GM12892 (cell line): ENCODE measurements around the gene PCGF3. TPM values are rescaled to one million over a fixed set of nuclear protein-coding genes. Genes with fewer than 3 reads are reported as not detected.

Experiments
- DNase-seq: peaks from one replicate; pipeline ENCODE4 v3.0.0; 2011; ENCODE audit not compliant: insufficient read length
- FAIRE-seq: peaks from 2 replicates; lab custom pipeline; 2011; peaks lifted over from hg19 to GRCh38; lab: Jason Lieb, UNC
- POLR2A ChIP-seq: IDR thresholded peaks from 2 replicates; pipeline ENCODE4 v1.6.1; 2011; ENCODE audit warnings: low read depth, low read length, control low read depth
- POLR2AphosphoS5 ChIP-seq: IDR thresholded peaks from 2 replicates; pipeline ENCODE4 v1.6.1; 2011; ENCODE audit warnings: low read depth, low read length, control low read depth
- TAF1 ChIP-seq: IDR thresholded peaks from 2 replicates; pipeline ENCODE4 v1.6.1; 2011; ENCODE audit warnings: low read depth, mild to moderate bottlenecking, control low read depth, low read length, borderline replicate concordance
- polyA plus RNA-seq: library from polyadenylated mRNA; unstranded; fragments of >200 nt; gene quantifications from one replicate; pipeline ENCODE4 v1.2.1, GENCODE V29; 2012; ENCODE audit warnings: missing spikeins, inconsistent platforms; ENCODE audit not compliant: missing spikeins

The PCGF3 gene, protein sequence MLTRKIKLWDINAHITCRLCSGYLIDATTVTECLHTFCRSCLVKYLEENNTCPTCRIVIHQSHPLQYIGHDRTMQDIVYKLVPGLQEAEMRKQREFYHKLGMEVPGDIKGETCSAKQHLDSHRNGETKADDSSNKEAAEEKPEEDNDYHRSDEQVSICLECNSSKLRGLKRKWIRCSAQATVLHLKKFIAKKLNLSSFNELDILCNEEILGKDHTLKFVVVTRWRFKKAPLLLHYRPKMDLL
- 23.3 TPM for polyA plus RNA-seq

DNA sequence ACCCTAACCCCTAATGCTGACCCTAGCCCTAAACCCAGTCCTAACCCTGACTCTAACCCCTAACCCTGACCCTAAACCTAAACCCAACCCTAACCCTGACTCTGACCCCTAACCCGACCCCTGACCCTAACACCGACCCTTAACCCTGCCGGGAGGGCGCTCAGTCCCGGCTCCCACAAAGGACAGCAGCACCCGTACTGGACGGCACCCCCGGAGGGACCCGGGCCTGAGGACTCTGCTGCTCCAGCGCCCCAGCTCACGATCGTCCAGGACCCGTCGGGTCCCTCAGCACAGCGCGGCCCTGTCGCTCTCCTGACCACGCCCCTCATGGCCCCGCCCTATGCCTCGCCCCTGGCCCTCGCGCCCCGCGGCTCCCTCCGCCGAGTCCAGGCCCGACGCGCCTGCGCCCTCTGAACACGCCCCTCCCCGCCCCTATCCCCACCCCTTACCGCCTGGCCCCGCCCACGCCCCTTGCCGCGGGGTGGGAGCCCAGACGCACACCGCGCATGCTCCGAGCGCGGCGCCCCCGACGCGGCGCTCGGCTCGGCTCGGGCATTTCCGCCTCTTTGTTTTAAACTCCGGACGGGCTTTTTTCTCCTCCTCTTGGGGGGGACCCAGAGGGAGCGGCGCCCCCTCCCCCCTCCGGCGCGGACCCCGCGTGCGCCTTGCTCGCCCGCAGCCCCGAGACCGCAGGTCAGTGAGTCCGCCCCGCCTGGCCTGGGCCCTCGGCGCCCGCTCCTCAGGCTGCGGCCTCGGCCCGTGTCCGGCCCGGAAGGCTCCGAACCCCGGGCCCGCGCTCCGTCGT is at the start of gene PCGF3:
PCGF3 (plus strand) TSS at position 555 of the 805 bp plus-strand sequence. CDS start 27,849 bp downstream, outside the sequence.
- FAIRE-seq = peak; percentile 94
- no peak for TF ChIP-seq POLR2AphosphoS5
- no peak for TF ChIP-seq TAF1
- no peak; the same call in 1 of the 2 replicates for TF ChIP-seq POLR2A
- DNase-seq = peak; percentile 100

DNA sequence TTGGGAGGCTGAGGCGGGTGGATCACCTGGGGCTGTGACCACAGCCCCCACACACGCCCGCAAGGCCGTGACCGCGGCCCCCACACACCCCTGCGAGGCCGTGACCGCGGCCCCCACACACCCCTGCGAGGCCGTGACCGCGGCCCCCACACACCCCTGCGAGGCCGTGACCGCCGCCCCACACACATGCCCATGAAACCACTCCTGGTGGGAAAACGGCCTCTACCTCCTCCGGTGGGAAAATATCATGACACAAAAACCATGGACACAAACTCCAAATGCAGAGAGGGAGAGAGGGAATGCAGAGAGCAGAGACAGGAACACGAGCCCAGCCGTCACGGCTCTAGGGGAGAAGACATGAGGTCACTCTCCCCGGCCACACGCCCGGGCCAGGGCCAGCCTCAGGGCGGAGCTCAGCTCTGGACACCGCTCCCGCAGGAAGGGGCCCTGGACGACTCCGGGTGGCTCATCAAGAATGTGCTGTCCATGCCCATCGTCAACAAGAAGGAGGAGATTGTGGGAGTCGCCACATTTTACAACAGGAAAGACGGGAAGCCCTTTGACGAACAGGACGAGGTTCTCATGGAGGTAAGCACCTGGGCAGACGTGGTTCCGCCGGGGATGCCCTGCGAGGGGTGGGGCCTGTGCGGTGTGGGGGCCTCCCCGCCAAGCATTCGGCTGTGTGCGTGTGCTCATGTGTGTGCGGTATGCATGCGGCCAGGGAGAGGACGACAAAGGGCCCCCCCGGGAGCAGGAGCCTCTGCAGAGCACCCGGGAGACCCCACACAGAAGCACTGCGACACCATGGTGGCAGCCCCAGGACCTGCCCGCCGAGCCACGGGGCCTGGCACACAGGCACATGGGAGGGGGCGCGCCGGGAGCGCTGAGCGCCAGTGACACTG is 48.9 kb upstream of the PCGF3 start:
- TF ChIP-seq POLR2AphosphoS5 (no peak), TAF1 (no peak), POLR2A (no peak)
- FAIRE-seq (no peak), DNase-seq (no peak)

DNA sequence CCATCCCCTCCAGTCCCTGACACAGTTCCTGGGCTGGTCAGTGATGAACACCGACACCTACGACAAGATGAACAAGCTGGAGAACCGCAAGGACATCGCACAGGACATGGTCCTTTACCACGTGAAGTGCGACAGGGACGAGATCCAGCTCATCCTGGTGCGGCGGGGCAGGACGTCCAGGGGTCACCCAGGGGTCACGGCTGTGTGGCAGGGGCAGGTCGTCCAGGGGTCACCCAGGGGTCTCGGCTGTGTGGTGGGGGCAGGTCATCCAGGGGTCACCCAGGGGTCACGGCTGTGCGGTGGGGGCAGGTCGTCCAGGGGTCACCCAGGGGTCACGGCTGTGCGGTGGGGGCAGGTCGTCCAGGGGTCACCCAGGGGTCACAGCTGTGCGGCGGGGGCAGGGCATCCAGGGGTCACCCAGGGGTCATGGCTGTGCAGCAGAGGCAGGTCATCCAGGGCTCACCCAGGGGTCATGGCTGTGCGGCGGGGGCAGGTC is 48.2 kb upstream of the PCGF3 start:
- no peak for FAIRE-seq
- TF ChIP-seq POLR2AphosphoS5 (no peak), TAF1 (no peak), POLR2A (no peak)
- no peak for DNase-seq

DNA sequence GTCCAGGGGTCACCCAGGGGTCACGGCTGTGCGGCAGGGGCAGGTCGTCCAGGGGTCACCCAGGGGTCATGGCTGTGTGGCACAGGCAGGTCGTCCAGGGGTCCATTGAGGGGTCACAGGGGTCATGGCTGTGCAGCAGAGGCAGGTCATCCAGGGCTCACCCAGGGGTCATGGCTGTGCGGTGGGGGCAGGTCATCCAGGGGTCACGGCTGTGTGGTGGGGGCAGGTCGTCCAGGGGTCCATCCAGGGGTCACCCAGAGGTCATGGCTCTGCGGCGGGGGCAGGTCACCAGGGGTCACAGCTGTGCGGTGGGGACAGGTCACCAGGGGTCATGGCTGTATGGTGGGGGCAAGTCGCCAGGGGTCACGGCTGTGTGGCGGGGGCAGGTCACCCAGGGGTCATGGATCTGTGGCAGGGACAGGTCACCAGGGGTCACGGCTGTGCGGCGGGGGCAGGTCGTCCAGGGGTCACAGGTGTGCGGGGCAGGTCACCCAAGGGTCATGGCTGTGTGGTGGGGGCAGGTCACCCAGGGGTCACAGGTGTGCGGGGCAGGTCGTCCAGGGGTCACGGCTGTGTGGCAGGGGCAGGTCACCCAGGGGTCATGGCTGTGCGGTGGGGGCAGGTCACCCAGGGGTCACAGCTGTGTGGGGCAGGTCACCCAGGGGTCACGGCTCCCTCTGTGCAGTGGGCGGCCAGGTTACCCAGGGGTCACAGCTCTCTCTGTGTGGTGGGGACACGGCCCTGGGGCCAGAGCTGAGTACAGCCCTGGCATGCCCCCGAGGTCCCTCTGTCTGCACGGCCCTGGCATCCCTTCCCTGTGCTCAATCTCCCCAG is 47.6 kb upstream of the PCGF3 start:
- DNase-seq = no peak
- TF ChIP-seq POLR2A (no peak), TAF1 (no peak), POLR2AphosphoS5 (no peak)
- FAIRE-seq = no peak

DNA sequence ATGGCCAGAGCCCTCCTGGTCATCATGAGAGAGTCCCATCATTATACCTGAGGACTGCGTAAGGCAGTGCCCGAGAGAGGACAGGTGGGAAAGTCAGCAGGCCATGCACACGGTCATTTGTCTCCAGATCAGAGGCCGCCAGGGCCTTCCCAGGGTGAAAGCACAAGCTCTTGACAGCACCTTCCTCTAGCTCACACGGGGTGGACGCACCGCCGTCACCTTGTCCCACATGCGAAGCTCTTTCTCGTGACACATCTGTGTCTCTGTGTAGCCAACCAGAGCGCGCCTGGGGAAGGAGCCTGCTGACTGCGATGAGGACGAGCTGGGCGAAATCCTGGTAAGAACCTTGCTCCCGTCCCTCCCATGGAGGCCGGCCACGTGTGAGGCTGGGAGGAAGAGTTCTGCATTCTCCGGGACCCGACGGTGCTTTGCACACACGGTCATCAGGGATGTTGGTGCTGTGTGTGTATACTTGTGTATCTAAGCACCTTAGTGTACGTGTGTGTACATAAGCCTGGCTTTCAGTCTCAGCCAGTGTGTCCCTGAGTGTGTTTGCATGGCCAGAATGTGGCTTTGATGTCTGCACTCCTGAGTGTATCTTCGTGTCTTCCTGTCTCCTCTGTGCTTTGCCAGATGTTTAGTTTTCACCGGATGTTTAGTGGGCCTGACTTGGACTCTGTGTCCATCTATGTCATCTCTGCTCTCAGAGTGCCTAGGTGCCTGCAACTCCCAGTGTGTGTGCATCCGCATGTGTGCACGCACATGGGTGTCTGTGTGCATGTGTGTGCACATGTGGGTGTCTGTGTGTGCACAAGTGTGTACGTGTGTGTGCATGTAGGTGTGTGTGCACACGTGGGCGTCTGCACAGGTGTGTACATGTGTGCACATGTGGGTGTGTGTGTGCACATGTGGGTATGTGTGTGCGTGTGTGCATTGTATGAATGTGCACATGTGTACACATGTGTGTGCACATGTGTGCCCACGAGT is 46.7 kb upstream of the PCGF3 start:
- FAIRE-seq (no peak), DNase-seq (no peak)
- TF ChIP-seq TAF1 (no peak), POLR2A (no peak), POLR2AphosphoS5 (no peak)

DNA sequence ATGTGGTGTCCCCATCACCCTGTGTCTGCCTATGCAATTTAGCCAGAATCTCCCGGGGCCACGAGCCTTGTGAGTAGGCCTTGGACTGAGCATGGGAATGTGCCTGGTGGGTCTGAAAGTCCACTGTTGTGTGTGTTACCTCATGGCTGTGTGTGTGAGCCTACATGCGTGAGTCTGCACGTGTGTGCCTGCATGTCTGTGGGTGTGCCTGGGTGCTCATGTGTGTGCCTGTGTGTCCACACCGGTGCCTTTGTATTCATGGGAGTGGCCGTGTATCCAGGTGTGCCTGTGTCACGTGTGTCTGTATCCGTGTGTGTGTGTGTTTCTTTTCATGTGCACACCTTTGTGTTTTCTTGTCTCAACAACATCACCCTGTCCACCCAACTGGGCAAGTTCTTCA is 45.8 kb upstream of the PCGF3 start:
- no peak for TF ChIP-seq POLR2A
- no peak for TF ChIP-seq TAF1
- no peak for TF ChIP-seq POLR2AphosphoS5
- DNase-seq = no peak
- FAIRE-seq = no peak

DNA sequence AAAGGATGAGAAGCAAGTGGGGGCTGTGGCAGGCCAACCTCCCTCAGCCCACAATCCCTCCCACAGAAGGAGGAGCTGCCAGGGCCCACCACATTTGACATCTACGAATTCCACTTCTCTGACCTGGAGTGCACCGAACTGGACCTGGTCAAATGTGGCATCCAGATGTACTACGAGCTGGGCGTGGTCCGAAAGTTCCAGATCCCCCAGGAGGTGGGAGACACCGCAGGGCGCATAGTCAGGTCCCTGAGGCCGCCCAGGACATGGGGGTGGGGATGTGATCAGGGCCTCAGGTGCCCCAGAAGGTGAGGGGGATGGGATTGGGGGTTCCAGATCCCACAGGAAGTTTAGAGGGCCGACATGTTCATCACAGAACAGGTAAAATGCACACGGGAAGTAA is 45.2 kb upstream of the PCGF3 start:
- no peak for TF ChIP-seq POLR2AphosphoS5
- TF ChIP-seq POLR2A = no peak
- TF ChIP-seq TAF1 = no peak
- FAIRE-seq (no peak), DNase-seq (no peak)

DNA sequence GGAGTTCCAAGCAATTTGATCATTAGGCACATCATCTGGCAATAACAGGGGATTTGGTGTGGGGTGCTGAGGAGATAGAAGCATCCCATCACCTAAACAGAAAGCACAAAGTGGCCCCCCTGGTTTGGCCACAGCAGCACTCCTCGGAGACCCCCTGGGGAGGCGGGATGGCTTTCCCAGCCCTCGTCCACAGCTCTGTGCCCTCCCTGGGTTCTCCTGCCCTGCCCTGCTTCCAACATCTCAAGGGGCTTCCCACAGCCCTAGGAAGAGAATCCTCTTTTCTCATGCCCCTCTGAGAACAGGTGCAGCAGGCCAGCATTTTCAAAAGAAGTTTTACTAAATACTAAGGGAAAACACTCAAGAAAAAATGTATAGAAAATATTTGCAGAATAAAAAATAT is 44.4 kb upstream of the PCGF3 start:
- FAIRE-seq = no peak
- DNase-seq = no peak
- TF ChIP-seq POLR2A = no peak

DNA sequence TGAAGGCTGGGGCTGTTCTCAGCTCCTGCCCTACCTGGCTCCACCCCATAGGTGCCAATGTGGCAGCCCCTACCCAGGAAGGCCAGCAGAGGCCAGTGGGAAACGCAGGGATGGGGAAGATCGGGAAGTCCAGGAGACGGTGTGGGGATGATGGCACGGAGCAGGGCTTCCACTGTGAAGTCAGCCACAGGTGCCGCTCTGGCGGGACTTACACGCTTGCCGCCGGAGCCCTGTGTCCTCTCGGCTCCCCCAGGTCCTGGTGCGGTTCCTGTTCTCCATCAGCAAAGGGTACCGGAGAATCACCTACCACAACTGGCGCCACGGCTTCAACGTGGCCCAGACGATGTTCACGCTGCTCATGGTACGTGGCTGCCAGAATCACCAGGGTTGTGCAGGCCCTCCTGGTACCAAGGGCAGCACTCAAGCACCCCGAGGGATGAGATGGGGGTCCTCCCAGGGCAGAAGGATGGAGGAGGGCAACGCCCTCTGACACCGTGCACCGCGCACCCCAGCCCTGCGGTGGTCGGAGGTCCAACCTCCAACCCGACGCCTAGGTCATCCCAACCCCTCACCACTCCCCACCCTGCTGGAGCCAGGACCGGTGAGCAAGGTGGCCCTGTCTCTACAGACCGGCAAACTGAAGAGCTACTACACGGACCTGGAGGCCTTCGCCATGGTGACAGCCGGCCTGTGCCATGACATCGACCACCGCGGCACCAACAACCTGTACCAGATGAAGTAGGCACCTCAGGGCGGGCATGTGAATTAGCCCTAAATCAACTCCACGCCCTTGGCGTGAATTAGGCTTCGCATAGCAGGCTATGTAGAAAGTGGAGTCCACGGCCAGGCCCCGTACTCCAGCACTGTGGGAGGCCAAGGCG is 43.5 kb upstream of the PCGF3 start:
- DNase-seq = no peak
- no peak for FAIRE-seq
- TF ChIP-seq POLR2AphosphoS5 (no peak), POLR2A (no peak)
